DND-41 (cell line): ENCODE results near the gene EIF5A.

ENCODE experiments used
- CTCF ChIP-seq: IDR thresholded peaks from 2 replicates; pipeline ENCODE4 v1.5.1; 2012; ENCODE audit warnings: borderline replicate concordance, low read length, moderate library complexity, mild to moderate bottlenecking; ENCODE audit not compliant: poor library complexity, severe bottlenecking; ENCODE audit errors: extremely low read depth
- EZH2 ChIP-seq: IDR thresholded peaks from 3 replicates; pipeline ENCODE4 v1.6.1; 2012; ENCODE audit warnings: borderline replicate concordance, low read depth, mild to moderate bottlenecking, moderate library complexity, low read length, inconsistent platforms; ENCODE audit not compliant: severe bottlenecking

GRCh38 chr17:7341842-7342241 lies 34.4 kb downstream of the EIF5A start:
- TF ChIP-seq CTCF (no peak), EZH2 (no peak)
